Esophagus squamous epithelium (tissue), 5 donors: ENCODE data around the gene VCL. TPM values are rescaled to one million over a fixed set of nuclear protein-coding genes. Genes with fewer than 3 reads are reported as not detected.

Experiments
- DNase-seq: peaks from one replicate; lab custom pipeline; 2025; lab: John Stamatoyannopoulos, UW
- H3K27ac ChIP-seq, 4 donors: fragments of 200-600 bp; sonication (generic); one replicate each; pipeline ENCODE4 v1.5.1; 2016 to 2019; ENCODE audit warnings: mild to moderate bottlenecking in 1 of 4
- H3K27me3 ChIP-seq, 4 donors: fragments of 200-600 bp; sonication (generic); 1 replicate in 3 of 4; 2 replicates in 1 of 4; pipeline versions ENCODE4 v1.5.1 to v1.6.0; 2017 to 2021; ENCODE audit warnings: antibody characterized with exemption in 1 of 4
- H3K36me3 ChIP-seq, 3 donors: fragments of 200-600 bp; sonication (generic); one replicate each; pipeline ENCODE4 v1.5.1; 2016 to 2019
- H3K4me1 ChIP-seq, 3 donors: fragments of 200-600 bp; sonication (generic); one replicate each; pipeline ENCODE4 v1.5.1; 2017 to 2019
- H3K4me3 ChIP-seq, 4 donors: fragments of 200-600 bp; sonication (generic); 1 replicate in 3 of 4; 2 replicates in 1 of 4; pipeline ENCODE4 v1.5.1; 2016 to 2019; ENCODE audit warnings: mild to moderate bottlenecking in 2 of 4, moderate library complexity in 1 of 4
- H3K9me3 ChIP-seq, 3 donors: fragments of 200-600 bp; sonication (generic); one replicate each; pipeline ENCODE4 v1.5.1; 2016 to 2019
- POLR2A ChIP-seq, 4 donors: fragments of 450-650 bp; IDR thresholded peaks; one replicate each; pipeline ENCODE4 v1.6.1; 2017; ENCODE audit warnings: antibody characterized with exemption in 4 of 4, mild to moderate bottlenecking in 4 of 4, moderate library complexity in 3 of 4
- WGBS, 2 donors: methylation state at CpG; one replicate each; pipeline ENCODE4 v1.1.5; 2018; 5-methylcytosine and 5-hydroxymethylcytosine counted together
- intact Hi-C: fragments of 100-400 bp; cut with DNase I; formaldehyde crosslinking; loops from one replicate; pipeline ENCODE4 v1.15.0; 2022
- total RNA-seq, 4 donors: library from RNA; depleted of rRNA; stranded (reverse); fragments of >200 nt; gene quantifications; one replicate each; pipeline ENCODE4 v1.1.0, GENCODE V29; 2016
- TF ChIP-seq, protein P1 (sequence below), 6 experiments: fragments of 450-650 bp in 4 of 6; fragments of 200-600 bp in 2 of 6; sonication (generic) in 2 of 6; IDR thresholded peaks; one replicate each; pipeline ENCODE4 v1.5.1; 2016 to 2019; ENCODE audit warnings: antibody characterized with exemption in 6 of 6, mild to moderate bottlenecking in 4 of 6, moderate library complexity in 4 of 6
- donor health status: DM: yes; HTN: yes; CAD: no.

Gene VCL
- total RNA-seq, 4 donors from 2014 or later = 64.8 to 143 (median 75.0) TPM

DNA sequence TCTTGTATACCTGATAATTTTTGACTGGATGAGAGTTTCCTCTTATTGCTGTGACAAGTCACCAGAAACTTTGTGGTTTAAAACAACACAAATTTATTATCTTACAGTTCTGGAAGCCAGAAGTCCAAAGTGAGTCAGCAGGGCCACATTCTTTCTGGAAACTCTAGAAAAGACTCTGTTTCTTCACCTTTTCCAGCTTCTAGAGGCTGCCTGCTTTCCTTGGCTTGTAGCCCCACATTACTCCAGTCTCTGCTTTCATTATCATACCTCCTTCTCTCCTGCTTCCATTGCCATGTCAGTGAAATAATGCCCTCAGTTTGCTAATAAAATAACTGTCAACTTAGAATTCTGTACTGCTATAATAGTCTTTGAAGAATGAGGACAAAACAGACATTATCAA lies 65.3 kb downstream of the VCL start:
- TF ChIP-seq, protein P1, sequence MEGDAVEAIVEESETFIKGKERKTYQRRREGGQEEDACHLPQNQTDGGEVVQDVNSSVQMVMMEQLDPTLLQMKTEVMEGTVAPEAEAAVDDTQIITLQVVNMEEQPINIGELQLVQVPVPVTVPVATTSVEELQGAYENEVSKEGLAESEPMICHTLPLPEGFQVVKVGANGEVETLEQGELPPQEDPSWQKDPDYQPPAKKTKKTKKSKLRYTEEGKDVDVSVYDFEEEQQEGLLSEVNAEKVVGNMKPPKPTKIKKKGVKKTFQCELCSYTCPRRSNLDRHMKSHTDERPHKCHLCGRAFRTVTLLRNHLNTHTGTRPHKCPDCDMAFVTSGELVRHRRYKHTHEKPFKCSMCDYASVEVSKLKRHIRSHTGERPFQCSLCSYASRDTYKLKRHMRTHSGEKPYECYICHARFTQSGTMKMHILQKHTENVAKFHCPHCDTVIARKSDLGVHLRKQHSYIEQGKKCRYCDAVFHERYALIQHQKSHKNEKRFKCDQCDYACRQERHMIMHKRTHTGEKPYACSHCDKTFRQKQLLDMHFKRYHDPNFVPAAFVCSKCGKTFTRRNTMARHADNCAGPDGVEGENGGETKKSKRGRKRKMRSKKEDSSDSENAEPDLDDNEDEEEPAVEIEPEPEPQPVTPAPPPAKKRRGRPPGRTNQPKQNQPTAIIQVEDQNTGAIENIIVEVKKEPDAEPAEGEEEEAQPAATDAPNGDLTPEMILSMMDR (IDR thresholded peaks at IDR 0.05) = no peak
- TF ChIP-seq POLR2A (IDR thresholded peaks at IDR 0.05) = no peak
- intact Hi-C loops = no loop called here
- peaks cover 0 to 38% (median 0%) of the 10 kb centered on the region in 3 donors for H3K36me3 ChIP-seq
- H3K4me3 ChIP-seq = no peak overlapping the region
- DNase-seq = no peak
- H3K9me3 ChIP-seq = no peaks in the 10 kb centered on the region
- H3K27me3 ChIP-seq = no peaks in the 10 kb centered on the region
- H3K4me1 ChIP-seq = peaks cover 4 to 19% (median 5%) of the 10 kb centered on the region in 3 donors
- H3K27ac ChIP-seq = no peak overlapping the region

DNA sequence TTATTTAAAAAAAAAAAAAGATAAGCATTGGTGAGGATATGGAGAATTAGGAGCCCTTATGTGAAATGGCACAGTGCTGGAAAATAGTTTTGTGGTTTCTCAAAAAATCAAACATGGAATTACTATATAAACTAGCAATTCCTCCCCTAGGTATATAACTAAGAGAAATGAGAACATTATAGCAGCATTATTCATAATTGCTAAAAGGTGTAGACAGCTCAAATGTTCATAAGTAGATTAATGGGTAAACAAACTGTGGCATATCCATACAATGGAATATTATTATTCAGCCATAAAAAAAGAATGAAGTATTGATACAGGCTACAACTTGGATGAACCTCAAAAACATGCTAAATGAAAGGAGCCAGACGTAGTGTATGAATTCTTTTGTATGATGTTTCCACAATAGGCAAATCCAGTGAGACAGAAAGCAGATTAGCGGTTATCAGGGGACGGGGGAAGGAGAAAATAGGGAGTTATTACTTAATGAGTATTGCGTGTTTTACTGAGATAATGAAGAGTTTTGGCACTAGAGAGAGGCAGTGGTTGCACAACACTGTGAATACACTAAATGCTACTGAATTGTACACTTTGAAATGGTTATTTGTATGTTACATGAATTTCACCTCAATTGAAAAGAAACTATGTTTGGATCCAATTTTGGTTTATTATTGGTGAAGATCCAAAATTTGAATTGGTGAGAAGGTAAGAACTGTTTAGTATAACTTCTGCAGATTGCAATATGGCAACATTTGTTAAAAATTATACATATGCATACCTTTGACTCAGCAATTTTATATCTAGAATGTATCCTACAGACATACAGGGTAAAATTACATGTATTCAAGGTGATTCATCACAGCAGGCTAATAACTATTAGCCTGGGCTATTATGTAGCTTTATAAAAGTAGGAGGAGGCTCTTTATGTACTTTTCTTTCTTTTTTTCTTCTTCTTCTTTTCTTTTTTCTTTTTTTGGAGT lies 69.7 kb downstream of the VCL start:
- Histone ChIP-seq H3K4me3 (no peak overlapping the region), H3K27me3 (no peaks in the 10 kb centered on the region), H3K9me3 (no peaks in the 10 kb centered on the region), H3K36me3 (peaks cover 0 to 56% (median 0%) of the 10 kb centered on the region in 3 donors), H3K4me1 (peaks cover 0 to 42% (median 5%) of the 10 kb centered on the region in 3 donors), H3K27ac (peak overlapping the region in 2 of 4 donors; percentile 6 to 13)
- TF ChIP-seq POLR2A (IDR thresholded peaks at IDR 0.05) = no peak
- TF ChIP-seq, protein P1 (IDR thresholded peaks at IDR 0.05) = no peak
- DNase-seq = no peak
- WGBS, 2 donors = 31 to 51% methylated on average over 4 of the region's 4 CpGs
- intact Hi-C loops = no loop called here

DNA sequence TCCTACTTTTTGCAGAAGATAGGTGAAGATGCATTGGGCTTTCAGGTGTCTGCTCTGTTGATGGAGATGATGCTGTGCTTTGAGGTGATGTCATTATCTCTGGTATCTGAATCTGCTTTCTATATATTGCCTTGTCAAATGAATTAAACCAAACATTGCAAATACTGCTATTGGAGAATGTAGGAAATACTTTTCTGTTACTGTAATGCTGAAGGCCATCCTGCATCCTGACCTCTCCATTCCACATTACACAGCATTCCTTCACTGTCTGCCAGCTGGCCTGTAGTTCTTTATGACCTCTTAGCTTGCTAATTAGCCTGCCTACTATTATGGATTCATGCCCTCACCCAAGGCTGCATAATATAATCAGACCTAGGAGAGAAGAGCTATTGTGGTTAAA lies 73.2 kb downstream of the VCL start:
- Histone ChIP-seq H3K27ac (peak overlapping the region in 2 of 4 donors; percentile 12 to 64), H3K36me3 (peaks cover 0 to 57% (median 4%) of the 10 kb centered on the region in 3 donors), H3K27me3 (no peaks in the 10 kb centered on the region), H3K4me3 (no peak overlapping the region), H3K9me3 (no peaks in the 10 kb centered on the region), H3K4me1 (peaks cover 0 to 51% (median 5%) of the 10 kb centered on the region in 3 donors)
- no peak for TF ChIP-seq POLR2A (IDR thresholded peaks at IDR 0.05)
- TF ChIP-seq, protein P1 (IDR thresholded peaks at IDR 0.05) = no peak
- no peak for DNase-seq
- intact Hi-C loops = loop anchor here (10.0 kb wide), 1 partner anchor 106 kb away; no protein-coding TSS in a partner anchor

DNA sequence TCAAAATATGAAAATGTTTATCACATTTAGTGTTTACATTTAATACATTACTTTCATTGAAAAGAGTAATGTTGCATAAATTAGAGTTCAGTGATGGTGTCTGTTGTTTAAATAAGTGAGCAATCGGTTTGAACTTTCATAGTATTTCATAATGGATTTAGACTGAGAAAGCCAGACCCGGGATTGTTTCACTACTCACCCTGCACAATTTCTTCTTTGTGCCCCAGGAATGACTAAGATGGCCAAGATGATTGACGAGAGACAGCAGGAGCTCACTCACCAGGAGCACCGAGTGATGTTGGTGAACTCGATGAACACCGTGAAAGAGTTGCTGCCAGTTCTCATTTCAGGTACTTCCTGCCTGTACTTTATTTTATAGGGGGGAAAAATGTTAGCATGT lies 74.6 kb downstream of the VCL start:
- no peak for DNase-seq
- WGBS, 2 donors = 74% methylated on average over 6 of the region's 6 CpGs
- Histone ChIP-seq H3K27me3 (no peaks in the 10 kb centered on the region), H3K9me3 (no peaks in the 10 kb centered on the region), H3K27ac (peak overlapping the region in 1 of 4 donors; percentile 47), H3K4me3 (no peak overlapping the region), H3K4me1 (peaks cover 0 to 47% (median 5%) of the 10 kb centered on the region in 3 donors), H3K36me3 (peaks cover 0 to 63% (median 4%) of the 10 kb centered on the region in 3 donors)
- intact Hi-C loops = loop anchor here (10.0 kb wide), 1 partner anchor 108 kb away; no protein-coding TSS in a partner anchor
- no peak for TF ChIP-seq POLR2A (IDR thresholded peaks at IDR 0.05)
- TF ChIP-seq, protein P1 (IDR thresholded peaks at IDR 0.05) = no peak

DNA sequence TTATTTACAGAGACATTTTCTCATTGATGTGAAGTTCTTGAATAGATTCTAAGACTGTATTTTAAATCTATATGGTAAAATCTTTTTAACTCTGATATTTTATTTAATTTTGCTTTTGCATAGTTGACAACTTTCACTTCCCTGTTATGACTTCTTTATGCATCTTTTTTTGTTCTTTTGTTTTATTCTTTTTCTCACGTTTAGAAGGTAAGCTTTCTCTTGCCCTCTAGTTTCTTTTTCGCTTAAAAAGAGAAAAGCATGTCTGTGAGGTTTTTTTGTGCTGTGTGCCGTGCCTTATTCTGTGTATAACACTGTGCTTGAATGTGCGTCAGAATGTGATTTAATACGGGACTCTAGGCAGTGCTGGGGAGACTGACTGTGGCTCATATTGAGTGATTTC lies 78.0 kb downstream of the VCL start:
- no peak overlapping the region for H3K27ac ChIP-seq
- H3K4me3 ChIP-seq = no peak overlapping the region
- no peaks in the 10 kb centered on the region for H3K27me3 ChIP-seq
- 76 to 93% methylated on average over 5 of the region's 5 CpGs for WGBS, 2 donors
- DNase-seq = no peak
- H3K36me3 ChIP-seq = peaks cover 0 to 60% (median 4%) of the 10 kb centered on the region in 3 donors
- intact Hi-C loops = loop anchor here (10.0 kb wide), 1 partner anchor 111 kb away; no protein-coding TSS in a partner anchor
- H3K9me3 ChIP-seq = no peaks in the 10 kb centered on the region
- TF ChIP-seq, protein P1 (IDR thresholded peaks at IDR 0.05) = no peak
- no peak for TF ChIP-seq POLR2A (IDR thresholded peaks at IDR 0.05)
- peaks cover 0 to 33% (median 0%) of the 10 kb centered on the region in 3 donors for H3K4me1 ChIP-seq
